ENCODE data around the gene ATP2B2.
A peak's percentile ranks its signal among the peaks of the same experiment; 100 is the strongest.

Gene ATP2B2

DNA sequence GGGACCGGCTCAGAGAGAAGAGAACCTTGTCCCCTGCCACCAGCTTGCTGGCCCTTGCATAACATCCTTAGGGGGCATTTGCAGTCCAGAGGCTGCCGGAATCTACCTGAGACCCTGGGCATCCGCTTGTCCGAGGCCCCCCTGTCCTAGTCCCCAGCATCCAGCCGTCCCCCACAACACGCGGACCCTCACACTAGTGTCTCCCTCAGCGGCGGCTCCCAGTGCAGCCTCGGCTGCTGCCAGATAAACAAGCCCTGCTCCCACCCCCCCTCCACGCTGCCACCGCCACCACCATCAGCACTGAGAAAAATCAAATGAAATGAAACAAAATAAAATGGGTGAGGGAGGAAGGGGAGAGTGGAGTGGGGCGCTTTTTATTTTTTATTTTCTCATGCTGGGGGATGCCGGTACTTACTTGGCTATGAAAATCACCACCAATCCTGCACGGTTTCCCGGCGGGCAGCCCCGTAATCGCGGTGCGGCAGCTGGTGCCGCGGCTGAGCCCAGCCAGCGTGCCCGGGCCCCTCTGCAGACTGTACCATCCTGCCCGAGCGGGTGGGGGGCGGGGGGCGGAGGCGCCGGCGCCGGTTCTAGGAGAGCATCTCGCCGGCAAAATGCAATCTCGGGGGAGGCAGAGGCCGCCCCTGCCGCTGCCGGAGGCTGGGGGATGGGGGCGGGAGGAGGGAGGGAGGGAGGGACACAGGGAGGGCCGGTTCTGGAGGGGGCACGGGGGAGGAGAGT, at the start of gene ATP2B2:
ATP2B2 (minus strand) TSS at position 537 of the 741 bp plus-strand sequence. CDS start 56,043 bp downstream, outside the sequence.
- Histone ChIP-seq H3K9me3 (ENCODE audit: control insufficient read depth in 2 of 2, low read length in 2 of 2) (no peaks in the 10 kb centered on the region), H3K4me3 (ENCODE audit: low read length in 2 of 2) (peak within 1 kb of the TSS in 1 of 2 donors; percentile 54), H3K9ac (ENCODE audit: low read length in 2 of 2) (no peak within 1 kb of the TSS)

DNA sequence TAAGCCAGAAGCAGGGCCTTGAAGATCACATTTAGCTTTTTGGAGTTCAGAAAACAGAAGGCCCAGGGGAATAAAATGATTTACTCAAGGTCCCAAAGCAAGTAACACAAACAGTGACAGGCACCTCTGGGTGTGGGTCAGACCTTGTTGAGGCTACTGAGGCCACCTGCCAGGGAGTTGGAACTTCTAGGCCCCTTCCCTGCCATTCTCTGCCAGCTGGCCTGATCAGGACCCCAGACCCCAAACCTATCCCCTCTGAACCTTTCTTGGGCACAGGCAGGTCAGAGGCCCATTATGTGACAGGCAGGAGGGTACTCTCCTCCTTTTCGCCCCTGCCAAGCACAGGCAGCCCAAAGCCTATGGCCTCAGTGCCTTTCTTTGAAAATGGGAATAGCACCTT, 49.4 kb upstream of the ATP2B2 start:
- no peaks in the 10 kb centered on the region for H3K36me3 ChIP-seq (ENCODE audit: control insufficient read depth in 2 of 2, insufficient read depth in 2 of 2, low read length in 2 of 2)
- H3K9ac ChIP-seq (ENCODE audit: low read length in 2 of 2), result no peak overlapping the region
- H3K27me3 ChIP-seq (ENCODE audit: control insufficient read depth in 1 of 2, insufficient read depth in 2 of 2, low read length in 2 of 2), result peaks cover 0 to 3% of the 10 kb centered on the region in 2 donors

More for the DNA sequence above, at the start of gene ATP2B2:
- Histone ChIP-seq H3K36me3 (ENCODE audit: control insufficient read depth in 2 of 2, insufficient read depth in 2 of 2, low read length in 2 of 2) (no peaks in the 10 kb centered on the region), H3K27ac (ENCODE audit: low read length) (no peak within 1 kb of the TSS), H3K27me3 (ENCODE audit: control insufficient read depth in 1 of 2, insufficient read depth in 2 of 2, low read length in 2 of 2) (peaks cover 17 to 36% of the 10 kb centered on the region in 2 donors), H3K4me1 (ENCODE audit: control insufficient read depth, insufficient read depth, low read length) (peaks cover 8% of the 10 kb centered on the region)

GRCh38 chr3:10554236-10554611, 48.8 kb upstream of the ATP2B2 start:
- Histone ChIP-seq H3K9ac (ENCODE audit: low read length in 2 of 2) (no peak overlapping the region), H3K9me3 (ENCODE audit: control insufficient read depth in 2 of 2, low read length in 2 of 2) (no peaks in the 10 kb centered on the region), H3K4me3 (ENCODE audit: low read length in 2 of 2) (no peak overlapping the region), H3K36me3 (ENCODE audit: control insufficient read depth in 2 of 2, insufficient read depth in 2 of 2, low read length in 2 of 2) (no peaks in the 10 kb centered on the region), H3K27ac (ENCODE audit: low read length) (no peak overlapping the region), H3K27me3 (ENCODE audit: control insufficient read depth in 1 of 2, insufficient read depth in 2 of 2, low read length in 2 of 2) (peaks cover 0 to 3% of the 10 kb centered on the region in 2 donors), H3K4me1 (ENCODE audit: control insufficient read depth, insufficient read depth, low read length) (peaks cover 3% of the 10 kb centered on the region)

More for the DNA sequence above, 49.4 kb upstream of the ATP2B2 start:
- Histone ChIP-seq H3K4me1 (ENCODE audit: control insufficient read depth, insufficient read depth, low read length) (peaks cover 3% of the 10 kb centered on the region), H3K4me3 (ENCODE audit: low read length in 2 of 2) (no peak overlapping the region), H3K9me3 (ENCODE audit: control insufficient read depth in 2 of 2, low read length in 2 of 2) (no peaks in the 10 kb centered on the region), H3K27ac (ENCODE audit: low read length) (no peak overlapping the region)

DNA sequence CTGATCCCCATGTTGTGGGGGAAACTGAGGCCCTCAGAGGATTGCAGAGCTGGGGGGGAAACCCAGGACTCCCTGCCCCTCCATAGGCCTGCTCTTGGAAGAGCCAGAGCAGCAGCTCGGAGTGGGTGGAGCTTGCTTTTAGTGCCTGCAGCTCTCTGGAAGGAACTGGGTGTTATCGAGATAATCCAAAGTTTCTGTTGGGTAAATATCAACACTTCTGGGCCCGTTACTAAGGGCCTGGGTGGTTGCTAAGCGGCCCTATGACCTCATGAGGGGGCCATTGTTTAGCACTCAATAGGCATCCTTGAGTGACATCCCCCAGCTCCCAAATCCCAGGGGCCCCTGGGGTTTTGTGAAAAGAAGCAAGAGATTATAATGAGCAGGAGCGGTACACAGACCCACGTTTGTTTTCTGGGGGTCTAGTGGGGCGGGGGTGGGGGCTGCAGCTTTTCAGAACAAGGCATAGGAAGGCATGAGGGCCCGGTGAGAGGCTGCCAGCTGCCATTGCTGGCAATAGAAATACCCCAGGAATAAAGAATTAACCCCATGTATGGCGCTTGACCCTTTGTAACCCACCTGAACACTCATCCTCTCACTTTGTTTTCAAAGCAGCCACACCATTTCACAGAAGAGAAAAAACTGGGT, 48.3 kb upstream of the ATP2B2 start:
- no peaks in the 10 kb centered on the region for H3K9me3 ChIP-seq (ENCODE audit: control insufficient read depth in 2 of 2, low read length in 2 of 2)
- no peak overlapping the region for H3K9ac ChIP-seq (ENCODE audit: low read length in 2 of 2)
- H3K36me3 ChIP-seq (ENCODE audit: control insufficient read depth in 2 of 2, insufficient read depth in 2 of 2, low read length in 2 of 2), result no peaks in the 10 kb centered on the region
- no peak overlapping the region for H3K4me3 ChIP-seq (ENCODE audit: low read length in 2 of 2)
- no peak overlapping the region for H3K27ac ChIP-seq (ENCODE audit: low read length)
- peaks cover 0 to 3% of the 10 kb centered on the region in 2 donors for H3K27me3 ChIP-seq (ENCODE audit: control insufficient read depth in 1 of 2, insufficient read depth in 2 of 2, low read length in 2 of 2)
- peaks cover 3% of the 10 kb centered on the region for H3K4me1 ChIP-seq (ENCODE audit: control insufficient read depth, insufficient read depth, low read length)

GRCh38 chr3:10552631-10552943, 47.2 kb upstream of the ATP2B2 start:
- Histone ChIP-seq H3K36me3 (ENCODE audit: control insufficient read depth in 2 of 2, insufficient read depth in 2 of 2, low read length in 2 of 2) (no peaks in the 10 kb centered on the region), H3K27ac (ENCODE audit: low read length) (no peak overlapping the region), H3K27me3 (ENCODE audit: control insufficient read depth in 1 of 2, insufficient read depth in 2 of 2, low read length in 2 of 2) (peaks cover 0 to 3% of the 10 kb centered on the region in 2 donors), H3K4me3 (ENCODE audit: low read length in 2 of 2) (no peak overlapping the region), H3K9me3 (ENCODE audit: control insufficient read depth in 2 of 2, low read length in 2 of 2) (no peaks in the 10 kb centered on the region), H3K4me1 (ENCODE audit: control insufficient read depth, insufficient read depth, low read length) (peaks cover 3% of the 10 kb centered on the region), H3K9ac (ENCODE audit: low read length in 2 of 2) (no peak overlapping the region)

DNA sequence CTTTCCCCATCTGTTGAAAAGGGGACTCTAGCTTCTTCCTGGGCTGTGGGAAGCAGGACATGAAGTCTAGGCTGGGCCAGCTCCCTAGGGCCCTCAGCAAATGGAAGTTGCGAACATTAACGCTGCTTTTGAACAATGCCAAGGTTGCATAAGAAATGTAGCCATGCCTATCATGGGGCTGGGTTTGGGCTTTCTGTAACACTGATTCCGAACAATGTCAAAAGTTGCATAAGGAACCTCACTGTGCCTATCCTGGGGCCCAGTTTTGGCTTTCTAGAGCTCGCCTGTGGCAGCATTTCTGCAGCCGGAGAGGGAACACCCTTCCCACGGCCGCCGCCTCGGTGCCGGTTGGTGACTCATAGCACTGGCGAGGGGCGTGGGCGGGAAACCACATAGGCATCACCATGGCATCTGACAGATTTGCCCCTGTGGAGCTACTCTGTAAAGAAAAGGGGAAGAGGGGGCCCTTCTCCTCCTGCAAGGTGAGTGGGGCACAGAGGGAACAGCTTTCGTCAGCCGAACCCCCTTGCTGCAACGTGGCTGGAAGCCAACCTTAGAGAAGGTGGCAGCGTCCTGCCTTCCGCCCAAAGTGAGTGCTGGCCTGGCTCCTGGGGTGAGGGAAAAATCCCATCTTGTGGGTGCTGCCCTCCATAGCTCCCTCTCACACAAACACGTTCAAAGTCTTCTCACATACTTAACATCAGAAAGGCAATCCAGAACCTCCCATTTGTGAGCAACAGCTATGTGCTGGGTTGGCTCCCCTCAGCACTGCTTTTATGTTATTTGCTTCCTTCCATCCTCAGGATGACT, 46.6 kb upstream of the ATP2B2 start:
- Histone ChIP-seq H3K9ac (ENCODE audit: low read length in 2 of 2) (no peak overlapping the region), H3K36me3 (ENCODE audit: control insufficient read depth in 2 of 2, insufficient read depth in 2 of 2, low read length in 2 of 2) (no peaks in the 10 kb centered on the region), H3K4me3 (ENCODE audit: low read length in 2 of 2) (no peak overlapping the region), H3K9me3 (ENCODE audit: control insufficient read depth in 2 of 2, low read length in 2 of 2) (no peaks in the 10 kb centered on the region), H3K27ac (ENCODE audit: low read length) (no peak overlapping the region), H3K4me1 (ENCODE audit: control insufficient read depth, insufficient read depth, low read length) (peaks cover 3% of the 10 kb centered on the region), H3K27me3 (ENCODE audit: control insufficient read depth in 1 of 2, insufficient read depth in 2 of 2, low read length in 2 of 2) (peaks cover 0 to 8% of the 10 kb centered on the region in 2 donors)

- Histone ChIP-seq H3K27me3 (ENCODE audit: control insufficient read depth in 1 of 2, insufficient read depth in 2 of 2, low read length in 2 of 2) (peaks cover 0 to 11% of the 10 kb centered on the region in 2 donors), H3K27ac (ENCODE audit: low read length) (no peak overlapping the region), H3K4me1 (ENCODE audit: control insufficient read depth, insufficient read depth, low read length) (peaks cover 3% of the 10 kb centered on the region), H3K9me3 (ENCODE audit: control insufficient read depth in 2 of 2, low read length in 2 of 2) (no peaks in the 10 kb centered on the region), H3K36me3 (ENCODE audit: control insufficient read depth in 2 of 2, insufficient read depth in 2 of 2, low read length in 2 of 2) (no peaks in the 10 kb centered on the region), H3K4me3 (ENCODE audit: low read length in 2 of 2) (no peak overlapping the region), H3K9ac (ENCODE audit: low read length in 2 of 2) (no peak overlapping the region)
Observed at GRCh38 chr3:10551139-10551538, 45.8 kb upstream of the ATP2B2 start.

GRCh38 chr3:10550705-10551104, 45.3 kb upstream of the ATP2B2 start:
- no peak overlapping the region for H3K27ac ChIP-seq (ENCODE audit: low read length)
- no peaks in the 10 kb centered on the region for H3K36me3 ChIP-seq (ENCODE audit: control insufficient read depth in 2 of 2, insufficient read depth in 2 of 2, low read length in 2 of 2)
- no peak overlapping the region for H3K9ac ChIP-seq (ENCODE audit: low read length in 2 of 2)
- H3K4me1 ChIP-seq (ENCODE audit: control insufficient read depth, insufficient read depth, low read length), result peaks cover 3% of the 10 kb centered on the region
- no peaks in the 10 kb centered on the region for H3K9me3 ChIP-seq (ENCODE audit: control insufficient read depth in 2 of 2, low read length in 2 of 2)
- H3K4me3 ChIP-seq (ENCODE audit: low read length in 2 of 2), result no peak overlapping the region
- H3K27me3 ChIP-seq (ENCODE audit: control insufficient read depth in 1 of 2, insufficient read depth in 2 of 2, low read length in 2 of 2), result peaks cover 0 to 11% of the 10 kb centered on the region in 2 donors

DNA sequence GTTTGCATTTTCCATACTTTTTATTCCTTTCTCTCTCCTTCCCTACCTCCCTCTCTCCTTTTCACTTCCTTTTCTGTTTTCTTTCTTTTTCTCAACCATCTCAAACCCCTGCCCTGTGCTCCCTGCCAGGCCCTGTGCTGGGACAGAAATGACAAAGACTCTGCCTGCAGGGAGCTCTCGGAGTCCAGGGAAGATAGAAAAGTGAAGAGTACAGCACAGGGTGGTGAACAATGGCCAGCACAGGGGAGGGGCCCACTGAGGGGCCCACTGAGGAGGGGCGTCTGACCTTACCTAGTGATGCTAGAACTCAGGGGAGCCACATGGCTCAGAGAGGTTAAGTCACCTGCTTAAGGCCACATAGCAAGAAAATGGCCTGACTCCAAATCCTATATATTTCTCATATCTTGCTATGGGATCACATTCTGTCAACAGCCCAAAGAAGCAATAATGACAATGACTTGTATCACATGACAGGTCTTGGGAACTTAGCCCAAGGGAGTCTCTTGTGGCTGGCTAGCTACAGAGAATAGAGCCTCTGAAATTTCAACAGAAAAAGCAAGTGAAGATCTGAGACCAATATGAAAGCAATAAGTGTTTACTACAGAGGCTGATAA, 44.3 kb upstream of the ATP2B2 start:
- Histone ChIP-seq H3K9ac (ENCODE audit: low read length in 2 of 2) (no peak overlapping the region), H3K27me3 (ENCODE audit: control insufficient read depth in 1 of 2, insufficient read depth in 2 of 2, low read length in 2 of 2) (peaks cover 0 to 11% of the 10 kb centered on the region in 2 donors), H3K36me3 (ENCODE audit: control insufficient read depth in 2 of 2, insufficient read depth in 2 of 2, low read length in 2 of 2) (no peaks in the 10 kb centered on the region), H3K4me3 (ENCODE audit: low read length in 2 of 2) (no peak overlapping the region), H3K27ac (ENCODE audit: low read length) (no peak overlapping the region), H3K9me3 (ENCODE audit: control insufficient read depth in 2 of 2, low read length in 2 of 2) (no peaks in the 10 kb centered on the region), H3K4me1 (ENCODE audit: control insufficient read depth, insufficient read depth, low read length) (peaks cover 3% of the 10 kb centered on the region)

DNA sequence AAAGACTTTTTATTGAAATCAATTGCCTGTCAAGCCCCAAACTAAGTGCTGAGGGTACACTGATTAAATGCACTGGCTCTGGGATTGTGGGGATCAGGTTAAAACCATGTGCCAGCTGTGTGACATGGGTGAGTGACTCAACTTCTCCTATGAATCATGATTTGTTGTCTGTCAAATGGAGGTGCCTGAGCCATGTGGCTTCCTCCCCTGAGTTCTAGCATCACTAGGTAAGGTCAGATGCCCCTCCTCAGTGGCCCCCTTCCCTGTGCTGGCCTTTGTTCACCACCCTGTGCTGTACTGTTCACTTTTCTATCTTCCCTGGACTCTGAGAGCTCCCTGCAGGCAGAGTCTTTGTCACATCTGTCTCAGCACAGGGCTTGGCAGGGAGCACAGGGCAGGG, 43.6 kb upstream of the ATP2B2 start:
- peaks cover 3% of the 10 kb centered on the region for H3K4me1 ChIP-seq (ENCODE audit: control insufficient read depth, insufficient read depth, low read length)
- no peak overlapping the region for H3K27ac ChIP-seq (ENCODE audit: low read length)
- peaks cover 0 to 11% of the 10 kb centered on the region in 2 donors for H3K27me3 ChIP-seq (ENCODE audit: control insufficient read depth in 1 of 2, insufficient read depth in 2 of 2, low read length in 2 of 2)
- H3K9me3 ChIP-seq (ENCODE audit: control insufficient read depth in 2 of 2, low read length in 2 of 2), result no peaks in the 10 kb centered on the region
- no peak overlapping the region for H3K9ac ChIP-seq (ENCODE audit: low read length in 2 of 2)
- no peaks in the 10 kb centered on the region for H3K36me3 ChIP-seq (ENCODE audit: control insufficient read depth in 2 of 2, insufficient read depth in 2 of 2, low read length in 2 of 2)
- no peak overlapping the region for H3K4me3 ChIP-seq (ENCODE audit: low read length in 2 of 2)
